Measurements from ENCODE around the gene TRPV4. TPM values are rescaled to one million over a fixed set of nuclear protein-coding genes. Genes with fewer than 3 reads are reported as not detected.

Gene TRPV4
- total RNA-seq, 1 experiment from 2014 or later, result 0.44 TPM

DNA sequence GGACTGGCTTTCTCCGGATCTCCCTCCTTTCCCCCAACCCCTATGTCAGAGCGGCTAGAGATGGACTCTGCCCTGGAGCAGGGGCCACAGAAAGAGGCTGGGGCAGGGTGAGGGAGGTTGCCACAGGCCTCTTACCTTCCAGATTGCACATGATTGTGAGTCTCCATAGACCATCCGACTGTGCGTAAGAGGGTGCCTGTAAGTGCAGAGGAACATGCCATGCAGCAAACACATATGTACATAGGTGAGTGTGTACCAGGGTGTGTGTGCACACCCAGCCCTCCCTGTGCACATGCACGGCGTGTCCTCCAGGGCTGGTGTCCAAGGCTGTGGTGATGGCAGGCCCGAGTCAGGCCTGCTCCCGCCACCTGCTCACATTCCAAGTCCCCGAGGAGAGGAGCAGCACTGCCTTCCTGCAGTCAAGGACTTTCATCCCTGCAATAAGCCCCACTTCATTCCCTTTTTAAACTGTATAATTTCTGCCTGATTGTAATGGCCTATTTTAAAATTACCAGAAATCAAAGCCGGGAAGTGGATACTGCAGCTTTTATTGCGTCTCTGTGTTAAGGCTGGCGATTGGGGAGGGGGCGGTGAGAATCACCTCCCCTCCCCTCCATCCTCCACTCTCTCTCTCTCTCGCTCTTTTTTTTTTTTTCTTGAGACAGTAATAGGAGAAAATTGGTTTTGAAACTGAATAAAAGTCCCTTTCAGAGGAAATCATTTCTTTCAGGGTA is 91.1 kb downstream of the TRPV4 start:
- DNase-seq (ENCODE audit: low read depth), result no peak

DNA sequence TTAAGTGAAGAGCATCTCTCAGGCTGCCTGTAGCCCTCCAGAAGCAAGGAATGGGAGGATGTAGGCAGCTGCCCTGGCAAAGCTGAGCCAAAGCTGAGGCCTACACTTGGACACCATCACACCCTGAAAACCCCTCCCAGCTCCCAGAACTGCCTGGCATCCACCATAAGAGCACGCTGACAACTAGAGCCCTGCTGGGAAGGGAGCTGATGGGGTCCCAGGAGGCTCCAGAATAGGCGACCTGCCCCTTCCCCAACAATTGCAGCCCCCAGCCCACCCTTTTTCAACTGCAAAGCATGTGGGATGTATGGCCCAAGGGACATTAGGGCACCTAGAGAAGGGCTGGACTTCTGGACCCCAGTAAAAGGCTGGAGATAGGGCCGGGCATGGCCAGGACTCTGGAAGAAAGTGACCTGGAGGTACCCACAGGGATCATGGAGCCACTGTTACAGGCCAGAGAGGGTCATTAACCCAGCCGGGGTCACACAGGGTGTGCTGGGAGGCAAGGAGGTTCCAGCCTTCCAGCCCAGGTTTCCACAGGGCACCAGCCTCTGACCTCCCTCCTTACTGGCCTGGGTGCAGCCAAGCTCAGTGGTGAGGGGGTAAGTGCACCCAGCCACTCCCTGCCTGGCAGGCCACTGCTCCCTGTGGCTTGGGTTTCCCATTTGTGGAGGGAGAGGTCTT is 91.8 kb downstream of the TRPV4 start:
- no peak for DNase-seq (ENCODE audit: low read depth)

DNA sequence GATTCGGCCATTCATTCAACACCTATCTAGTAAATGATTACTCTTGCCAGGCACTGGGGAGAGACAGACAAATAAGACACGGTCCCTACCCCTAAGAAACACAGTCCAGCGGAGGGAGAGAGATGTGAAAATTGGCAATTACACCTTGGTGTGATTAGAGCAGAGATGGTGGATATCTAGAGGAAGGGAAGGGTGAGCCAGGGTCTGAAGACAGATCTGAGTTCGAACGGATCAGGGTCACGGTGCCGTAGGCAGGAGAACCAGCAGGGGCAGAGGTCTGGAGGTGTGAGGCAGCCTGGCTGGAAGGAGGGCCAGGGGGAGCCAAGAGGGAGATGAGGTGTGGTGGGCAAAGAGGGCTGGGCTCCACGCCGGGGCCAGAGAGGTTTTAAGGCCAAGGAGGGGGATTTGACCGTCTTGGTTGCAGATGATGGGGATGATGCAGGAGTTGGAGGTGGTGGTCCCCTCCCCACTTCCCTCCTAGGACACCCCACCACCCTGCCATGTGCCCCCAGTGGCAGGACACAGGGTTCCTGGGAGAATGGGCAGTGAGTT is 92.4 kb downstream of the TRPV4 start:
- DNase-seq (ENCODE audit: low read depth), result no peak

DNA sequence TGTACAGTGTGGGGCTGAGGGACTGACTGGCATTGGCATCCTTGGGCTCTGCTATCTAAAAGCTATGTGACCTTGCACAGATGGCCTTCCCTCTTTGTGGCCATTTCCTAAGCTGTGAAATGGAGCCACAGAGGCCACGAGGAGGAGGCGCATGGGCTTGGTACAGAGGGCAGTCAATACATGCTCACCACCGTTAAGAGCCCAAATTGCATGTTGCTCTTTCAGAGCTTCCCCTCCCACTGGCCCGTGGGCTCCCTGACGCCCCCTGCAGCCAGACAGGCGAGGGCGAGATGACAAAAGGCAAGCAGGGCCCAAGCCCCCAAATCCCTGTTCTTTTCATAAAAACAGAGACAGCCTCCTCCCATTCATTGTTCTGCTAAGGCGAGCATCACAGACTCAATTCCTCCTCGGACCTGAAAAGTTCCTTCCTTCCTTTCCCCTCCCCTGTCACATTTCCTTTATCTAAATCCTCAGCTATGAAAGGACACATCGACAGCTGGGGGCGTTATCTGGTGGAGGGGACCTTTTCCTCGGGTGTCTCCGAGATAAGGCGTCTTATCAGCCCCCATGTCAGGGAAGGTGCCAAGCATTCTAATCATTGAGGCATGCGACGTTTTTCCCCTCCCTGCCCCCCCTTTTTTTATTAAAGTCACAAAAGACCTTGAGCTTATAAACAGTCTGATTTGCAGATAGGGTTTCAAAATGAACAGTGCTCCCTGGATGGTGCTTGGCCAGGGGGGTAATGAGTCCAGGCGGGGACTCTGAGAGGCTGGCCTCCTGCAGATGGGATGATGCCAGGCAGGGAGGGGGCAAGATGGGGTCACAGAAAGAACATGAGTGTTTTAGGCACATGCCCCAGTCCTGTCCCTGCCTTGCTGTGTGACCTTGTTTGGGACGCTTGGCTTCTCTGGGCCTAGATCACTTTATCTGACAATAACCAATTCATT is 93.2 kb downstream of the TRPV4 start:
- DNase-seq (ENCODE audit: low read depth), result no peak

DNA sequence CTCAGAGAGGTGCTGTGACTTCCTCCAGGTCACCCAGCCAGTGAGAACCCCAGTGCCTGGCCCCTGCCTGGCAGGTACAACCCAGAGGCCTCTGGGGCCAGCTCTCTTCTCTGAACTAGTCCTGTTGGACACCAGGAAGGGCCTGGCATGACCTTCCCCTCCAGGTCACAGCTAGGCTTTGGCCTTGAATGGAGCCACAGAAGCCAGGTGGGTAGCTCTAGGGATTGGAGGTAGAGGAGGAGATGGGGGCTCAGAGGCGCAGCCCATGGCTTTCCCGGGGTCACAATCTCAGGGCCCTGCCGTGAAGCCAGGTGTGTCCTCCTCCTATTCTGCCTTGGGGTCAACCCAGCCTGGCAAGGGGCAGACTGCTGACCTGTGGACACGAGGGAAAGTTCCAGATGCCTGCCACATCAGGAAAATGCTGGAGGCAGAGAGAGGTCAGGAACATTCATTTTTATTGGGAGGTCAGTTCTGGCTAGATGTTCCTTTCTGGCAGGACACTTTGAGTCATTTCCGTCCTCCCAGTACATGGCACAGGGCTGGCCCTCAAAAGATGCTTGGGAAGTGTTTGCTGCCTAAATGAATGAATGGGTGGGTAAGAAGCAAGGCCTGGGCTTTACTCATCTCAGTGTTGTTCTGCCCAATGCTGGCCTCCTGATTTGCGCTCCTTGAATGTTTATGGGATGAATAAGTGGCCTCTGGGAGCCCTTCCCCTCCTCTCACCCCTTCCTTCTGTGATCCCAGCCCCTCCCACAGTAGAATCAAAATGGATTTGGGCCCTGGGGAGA is 94.1 kb downstream of the TRPV4 start:
- peak; percentile 83 for DNase-seq (ENCODE audit: low read depth)

DNA sequence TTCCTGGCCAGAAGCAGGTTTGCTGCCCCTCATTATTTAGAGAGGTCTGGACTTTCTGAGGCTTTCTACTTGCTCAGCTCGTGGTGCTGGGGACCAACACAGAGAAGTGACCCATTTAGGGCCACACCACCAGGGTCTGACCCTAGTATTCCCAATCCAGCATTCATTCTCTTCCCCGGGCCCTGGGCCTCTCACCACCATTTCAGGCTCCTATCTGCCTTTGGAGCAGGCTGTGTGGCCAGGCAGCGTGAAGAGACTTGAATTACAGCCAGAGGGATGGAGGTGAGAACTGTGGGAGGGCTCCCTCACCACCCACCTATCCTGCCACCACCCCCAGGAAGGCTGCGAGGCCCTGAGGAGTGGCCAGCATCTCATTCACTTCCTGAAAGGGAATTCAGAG is 95.0 kb downstream of the TRPV4 start:
- no peak for DNase-seq (ENCODE audit: low read depth)

DNA sequence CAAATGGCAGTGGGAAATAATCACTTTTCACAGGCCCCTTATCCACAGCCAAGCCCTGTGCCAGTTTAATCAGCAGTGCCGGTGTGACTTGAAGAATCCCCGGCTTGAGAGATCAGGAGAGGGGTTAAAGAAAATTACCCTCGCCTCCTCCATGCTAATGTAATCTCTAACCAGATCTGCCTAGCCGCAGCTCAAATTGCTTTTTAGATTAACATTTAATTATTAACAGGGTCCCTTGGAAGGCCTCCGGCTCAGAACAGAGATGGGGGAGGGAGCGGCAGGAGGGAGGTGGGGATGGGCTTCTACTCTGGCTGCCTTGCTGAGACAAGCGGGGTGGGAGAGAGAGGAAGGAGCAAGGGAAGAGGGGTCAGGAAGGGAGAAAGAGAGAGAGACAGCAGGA is 95.6 kb downstream of the TRPV4 start:
- no peak for DNase-seq (ENCODE audit: low read depth)

DNA sequence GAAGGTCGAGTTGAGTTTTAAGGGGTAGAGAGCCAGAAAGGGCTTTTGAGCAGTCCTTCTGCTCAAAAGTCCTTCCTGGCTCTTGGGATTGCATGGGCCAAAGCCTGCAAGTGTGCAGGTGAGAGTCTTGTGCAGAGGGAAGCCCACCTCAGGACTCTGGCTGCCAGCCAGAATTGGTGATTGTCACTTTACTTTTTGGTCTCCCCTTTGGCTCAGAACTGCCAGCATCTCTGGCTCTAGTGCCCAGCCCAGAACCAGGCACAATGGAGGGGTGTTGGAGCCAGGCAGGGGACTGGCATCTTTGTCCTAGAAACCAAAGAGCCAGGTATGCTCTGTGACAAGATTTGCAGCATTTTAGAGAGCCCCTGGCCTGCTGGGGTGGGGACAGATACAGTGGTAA is 96.1 kb downstream of the TRPV4 start:
- DNase-seq (ENCODE audit: low read depth), result no peak

DNA sequence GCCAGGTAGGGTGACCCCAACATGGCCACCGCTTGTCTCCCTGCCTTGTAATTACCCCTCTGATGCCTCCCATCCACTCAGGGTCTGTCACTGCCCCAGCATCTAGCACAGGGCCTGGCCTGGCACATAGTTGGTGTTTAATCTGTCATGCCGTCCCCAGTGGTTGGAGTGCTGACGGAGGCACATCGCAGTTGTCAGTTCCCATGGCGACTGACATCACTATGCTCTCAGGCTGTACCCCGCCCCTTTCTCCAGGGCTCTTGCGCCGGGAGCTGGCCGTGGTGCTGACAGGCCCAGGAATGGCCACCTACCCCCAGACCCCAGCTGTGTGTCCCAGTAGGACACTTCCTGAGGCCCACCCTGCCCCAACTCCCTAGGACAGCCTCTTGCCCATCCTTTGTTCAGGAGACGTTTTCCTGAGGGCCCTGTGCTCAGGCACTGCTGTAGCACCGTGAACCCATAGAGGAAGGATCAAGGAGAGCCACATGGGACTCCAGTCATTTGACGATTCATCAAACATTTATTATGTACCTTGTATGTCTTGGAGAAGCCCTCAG is 96.6 kb downstream of the TRPV4 start:
- peak; percentile 51 for DNase-seq (ENCODE audit: low read depth)

DNA sequence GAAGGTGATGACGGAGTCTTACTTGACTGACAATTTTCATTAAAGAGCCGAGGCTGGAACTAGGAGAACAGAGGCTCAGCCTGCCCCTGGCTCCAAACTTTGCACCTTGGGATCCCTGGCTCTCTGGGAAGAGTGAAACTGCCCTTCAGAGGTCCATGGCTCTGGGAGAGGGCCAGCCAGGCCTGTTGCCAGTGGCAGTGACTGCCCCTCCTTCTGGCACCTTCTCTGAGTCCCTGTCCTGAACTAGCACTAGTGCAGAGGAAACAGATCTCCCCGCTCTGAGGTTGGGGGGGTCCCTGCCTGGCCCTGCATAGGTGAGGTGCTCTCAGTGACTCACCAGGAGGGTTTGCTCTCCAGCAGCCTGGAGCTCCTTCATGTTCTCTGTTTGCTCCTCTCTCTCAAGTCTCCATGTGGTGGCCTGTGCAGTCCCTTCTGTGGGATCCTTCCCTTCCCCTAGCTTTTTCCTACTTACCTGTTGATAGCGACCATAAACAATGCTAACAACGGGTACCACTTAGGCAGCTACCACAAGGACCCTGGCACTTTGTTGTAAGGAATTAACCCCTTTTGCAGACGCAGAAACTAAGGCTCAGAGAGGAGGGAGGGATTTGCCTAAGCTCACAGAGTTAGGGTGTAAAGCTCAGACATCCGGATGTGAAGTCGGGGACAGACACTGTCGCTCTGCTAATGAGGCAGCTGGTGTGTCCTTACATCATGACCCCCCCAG is 97.2 kb downstream of the TRPV4 start:
- no peak for DNase-seq (ENCODE audit: low read depth)

DNA sequence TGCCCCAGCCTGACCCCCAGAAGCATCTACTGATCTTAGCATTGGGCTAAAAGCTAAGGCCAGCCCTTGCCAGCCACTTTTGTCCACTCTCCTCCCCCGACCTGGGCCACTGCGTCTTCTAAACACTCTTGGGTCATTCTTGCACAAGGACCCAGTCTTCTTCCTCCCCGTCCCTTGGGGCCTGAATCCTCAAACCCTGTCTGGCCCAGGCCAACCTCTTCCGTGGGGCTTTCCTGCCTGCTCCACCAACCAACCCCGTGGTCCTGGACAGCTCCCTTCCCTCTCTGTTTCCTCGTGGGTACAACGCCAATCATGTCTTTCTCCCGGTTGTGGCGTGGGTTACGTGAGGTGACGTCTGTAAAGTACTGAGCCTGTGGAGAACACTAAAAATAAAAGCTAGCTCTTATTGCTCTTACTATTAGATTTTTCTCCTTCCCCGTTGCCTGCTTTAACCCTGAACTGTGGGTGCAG is 98.1 kb downstream of the TRPV4 start:
- DNase-seq (ENCODE audit: low read depth), result no peak

DNA sequence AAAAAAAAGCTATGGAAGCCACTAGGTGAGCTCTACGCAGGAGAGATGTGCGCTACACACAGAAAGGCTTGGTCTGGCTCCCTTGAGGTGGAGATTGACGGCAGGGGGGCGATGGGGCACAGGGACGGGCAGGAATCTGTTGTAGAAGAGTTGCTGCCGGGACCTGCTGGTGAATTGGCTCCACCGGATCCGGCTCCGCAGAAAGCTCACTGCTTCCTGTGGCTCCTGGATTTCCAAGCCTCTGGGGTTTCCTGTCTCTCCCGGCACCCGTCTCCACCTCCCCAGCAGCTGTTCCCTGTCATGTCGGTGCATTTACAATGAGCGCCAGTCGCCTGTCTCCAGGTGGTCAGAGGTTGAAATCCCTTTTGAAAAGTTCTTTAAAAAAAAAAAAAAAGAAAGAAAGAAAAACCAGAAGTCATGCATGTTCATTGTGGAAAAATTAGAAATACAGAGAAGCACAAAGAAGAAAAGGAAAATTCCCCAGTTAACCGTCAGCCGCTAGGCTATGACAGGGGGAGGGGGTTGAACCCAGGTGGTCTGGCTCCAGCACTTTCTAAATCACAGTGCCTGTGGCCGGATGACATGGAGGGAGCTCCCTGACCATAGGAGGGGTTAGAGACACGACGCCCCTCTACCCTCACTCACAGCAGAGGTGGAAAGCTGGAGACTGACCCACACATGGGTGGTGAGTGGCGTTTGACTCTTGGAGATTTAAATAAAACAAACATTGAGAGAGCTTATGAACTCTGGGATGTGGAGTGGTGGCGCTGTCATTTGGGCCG is 98.8 kb downstream of the TRPV4 start:
- DNase-seq (ENCODE audit: low read depth), result no peak

Other genes with a start within 250 kb of the TRPV4 start
- gene FAM222A, start 119.6 kb downstream of the TRPV4 start, total RNA-seq (2014; rRNA removed; shearing (Covaris generic)), result 0.89 and 2.1 TPM in 2 replicates
- gene GLTP, start 47.1 kb upstream of the TRPV4 start, total RNA-seq (2014; rRNA removed; shearing (Covaris generic)), result 44.3 and 53.9 TPM in 2 replicates
- 12.7 and 13.8 TPM in 2 replicates for gene TCHP, start 66.9 kb upstream of the TRPV4 start, total RNA-seq (2014; rRNA removed; shearing (Covaris generic))
- gene GIT2, start 163.0 kb upstream of the TRPV4 start, total RNA-seq (2014; rRNA removed; shearing (Covaris generic)), result 25.5 and 33.7 TPM in 2 replicates
- 156 and 291 TPM in 2 replicates for gene ANKRD13A, start 166.0 kb upstream of the TRPV4 start, total RNA-seq (2014; rRNA removed; shearing (Covaris generic))
- 5.4 and 12.5 TPM in 2 replicates for gene C12orf76, start 215.1 kb upstream of the TRPV4 start, total RNA-seq (2014; rRNA removed; shearing (Covaris generic))